K562 (cell line): ENCODE results near the gene PIEZO2. TPM values are rescaled to one million over a fixed set of nuclear protein-coding genes. Genes with fewer than 3 reads are reported as not detected.

Experiments used
- ATAC-seq: fragments of 200-7000 bp; cut with Tn5 transposase; 3 replicates; pipeline ENCODE4 v1.9.1; 2020; ENCODE audit warnings: moderate library complexity
- BruUV-seq: library from RNA; stranded (reverse); fragments of 400-500 nt; replicated peaks from 2 replicates; lab custom pipeline; 2021; lab: Mats Ljungman, UMichigan
- CTCF ChIA-PET: fragments of 300-600 bp; formaldehyde crosslinking; extraction: SDS; loops from one replicate; lab custom pipeline; 2021; ENCODE audit warnings: low intra/inter-chr PET ratio; lab: Yijun Ruan, JAX
- POLR2A ChIA-PET: fragments of 300-600, 350-650 bp; sonication (Branson Sonifier 250); formaldehyde crosslinking; extraction: SDS; loops from one replicate; lab custom pipeline; 2021; ENCODE audit warnings: antibody characterized with exemption, inconsistent platforms; lab: Yijun Ruan, JAX
- DNase-seq, 4 experiments: peaks; one replicate each; pipeline versions ENCODE4 v3.0.0 to v3.0.0-alpha.2; 2011 to 2018; ENCODE audit warnings: low spot score in 3 of 4, mixed read lengths in 3 of 4; ENCODE audit errors: extremely low read depth in 1 of 4
- FAIRE-seq: peaks from 2 replicates; lab custom pipeline; 2011; peaks lifted over from hg19 to GRCh38; lab: Jason Lieb, UNC
- H2AFZ ChIP-seq: 2 replicates; pipeline ENCODE4 v1.6.0; 2011; ENCODE audit warnings: low read depth, low read length, control low read depth, inconsistent platforms
- H3K27ac ChIP-seq: fragments of 200-600 bp; 3 replicates; pipeline ENCODE4 v1.8.0; 2011; ENCODE audit warnings: low read depth, mild to moderate bottlenecking, control low read depth, inconsistent platforms, low read length, moderate library complexity, mixed read lengths; ENCODE audit errors: extremely low read depth
- H3K27me3 ChIP-seq, 2 experiments: fragments of 300-600 bp in 1 of 2; 2 replicates in 1 of 2; 3 replicates in 1 of 2; pipeline versions ENCODE4 v1.6.0 to v1.8.0; 2011; ENCODE audit warnings: inconsistent platforms in 2 of 2, low read length in 2 of 2, mild to moderate bottlenecking in 1 of 2, mixed read lengths in 1 of 2, moderate library complexity in 1 of 2; ENCODE audit not compliant: control insufficient read depth in 2 of 2, insufficient read depth in 2 of 2
- H3K36me3 ChIP-seq: fragments of 300-600 bp; 3 replicates; pipeline ENCODE4 v1.8.0; 2011; ENCODE audit warnings: mild to moderate bottlenecking, low read length, inconsistent platforms; ENCODE audit not compliant: control insufficient read depth, insufficient read depth
- H3K4me1 ChIP-seq, 2 experiments: fragments of 200-600 bp in 1 of 2; replicated peaks in 1 of 2; 2 replicates in 1 of 2; 3 replicates in 1 of 2; pipeline versions ENCODE4 v1.5.1 to v1.8.0; 2011; ENCODE audit warnings: inconsistent platforms in 2 of 2, low read length in 2 of 2, mild to moderate bottlenecking in 1 of 2, mixed read lengths in 1 of 2, moderate library complexity in 1 of 2; ENCODE audit not compliant: control insufficient read depth in 2 of 2, insufficient read depth in 2 of 2
- H3K4me2 ChIP-seq: 2 replicates; pipeline ENCODE4 v1.6.1; 2011; ENCODE audit warnings: low read length, control low read depth, inconsistent platforms, mixed read lengths; ENCODE audit not compliant: insufficient read depth
- H3K4me3 ChIP-seq: fragments of 200-600 bp; sonication (generic), shearing (Covaris generic); 2 replicates; pipeline ENCODE4 v1.5.1; 2016; ENCODE audit warnings: control low read depth, inconsistent platforms
- H3K79me2 ChIP-seq: fragments of 200-600 bp; 3 replicates; pipeline ENCODE4 v1.8.0; 2011; ENCODE audit warnings: low read length, inconsistent platforms; ENCODE audit not compliant: control insufficient read depth, insufficient read depth
- H3K9ac ChIP-seq, 2 experiments: 2 replicates each; pipeline versions ENCODE4 v1.6.0 to v1.6.1; 2011; ENCODE audit warnings: low read depth in 2 of 2, low read length in 2 of 2, control low read depth in 1 of 2, inconsistent platforms in 1 of 2, mild to moderate bottlenecking in 1 of 2, mixed read lengths in 1 of 2; ENCODE audit not compliant: insufficient read depth in 1 of 2
- H3K9me1 ChIP-seq: one replicate; pipeline ENCODE4 v1.6.0; 2011; ENCODE audit warnings: inconsistent platforms, mild to moderate bottlenecking, low read length, moderate library complexity; ENCODE audit not compliant: control insufficient read depth, insufficient read depth
- H3K9me3 ChIP-seq: replicated peaks from 2 replicates; pipeline ENCODE4 v1.5.1; 2011; ENCODE audit warnings: low read depth, low read length, inconsistent platforms; ENCODE audit not compliant: control insufficient read depth, insufficient read depth
- H4K20me1 ChIP-seq: replicated peaks from 2 replicates; pipeline ENCODE4 v1.6.1; 2011; ENCODE audit warnings: low read length, inconsistent platforms, mixed read lengths; ENCODE audit not compliant: control insufficient read depth, insufficient read depth
- ESRRA ChIP-seq: fragments of 450-650 bp; IDR thresholded peaks from 2 replicates; pipeline ENCODE4 v1.6.1; 2014; ENCODE audit warnings: low read depth, mild to moderate bottlenecking, moderate library complexity, borderline replicate concordance
- ETV6 ChIP-seq, 3 experiments: fragments of 150-350 bp in 1 of 3; sonication (generic) in 1 of 3; formaldehyde crosslinking in 1 of 3; IDR thresholded peaks; 2 replicates each; pipeline versions ENCODE4 v1.6.1 to v1.8.0; 2014 to 2022; ENCODE audit warnings: borderline replicate concordance in 2 of 3, low read depth in 2 of 3, antibody characterized with exemption in 1 of 3, low read length in 1 of 3, mild to moderate bottlenecking in 1 of 3, missing genetic modification reagents in 1 of 3
- KDM5B ChIP-seq: fragments of 200-600 bp; sonication (generic); IDR thresholded peaks from 2 replicates; pipeline ENCODE4 v1.6.1; 2012; ENCODE audit warnings: low read depth, mild to moderate bottlenecking, moderate library complexity, low read length, control low read depth, inconsistent platforms; ENCODE audit not compliant: insufficient replicate concordance
- MYC ChIP-seq, 2 experiments: fragments of 250-450 bp in 1 of 2; sonication (Bioruptor Pico) in 1 of 2; IDR thresholded peaks; 2 replicates each; pipeline versions ENCODE4 v1.5.1 to v1.6.1; 2012 to 2021; ENCODE audit warnings: low read depth in 2 of 2, borderline replicate concordance in 1 of 2, improper control_type of control experiment in 1 of 2, low read length in 1 of 2, mild to moderate bottlenecking in 1 of 2, moderate library complexity in 1 of 2
- MYNN ChIP-seq, 2 experiments: sonication (generic); formaldehyde crosslinking in 1 of 2; IDR thresholded peaks; 2 replicates each; pipeline versions ENCODE4 v1.5.0 to v1.6.1; 2016 to 2020; ENCODE audit warnings: antibody characterized with exemption in 1 of 2, missing genetic modification reagents in 1 of 2
- NCOA1 ChIP-seq: fragments of 450-650 bp; IDR thresholded peaks from 2 replicates; pipeline ENCODE4 v1.6.1; 2016; ENCODE audit warnings: low read depth
- NFIX ChIP-seq: fragments of 250-450 bp; sonication (Bioruptor Pico); IDR thresholded peaks from 2 replicates; pipeline ENCODE4 v1.4.0; 2020; ENCODE audit warnings: low read depth, mild to moderate bottlenecking, moderate library complexity
- PHB ChIP-seq: fragments of 250-450 bp; sonication (Bioruptor Pico); IDR thresholded peaks from 2 replicates; pipeline ENCODE4 v1.5.0; 2021
- ZHX1 ChIP-seq: fragments of 150-350 bp; conservative IDR thresholded peaks from 2 replicates; pipeline ENCODE4 v1.6.1; 2014; ENCODE audit warnings: low read length
- ZNF165 ChIP-seq: fragments of 250-450 bp; sonication (Bioruptor Pico); IDR thresholded peaks from 2 replicates; pipeline ENCODE4 v1.4.0; 2020; ENCODE audit warnings: borderline replicate concordance
- ZNF263 ChIP-seq: sonication (generic); formaldehyde crosslinking; IDR thresholded peaks from 2 replicates; pipeline ENCODE4 v1.8.0; 2022; ENCODE audit warnings: mild to moderate bottlenecking, missing genetic modification reagents, borderline replicate concordance
- ZNF764 ChIP-seq: fragments of 250-450 bp; sonication (Bioruptor Pico); IDR thresholded peaks from 2 replicates; pipeline ENCODE4 v1.4.0; 2020; ENCODE audit warnings: low read depth, mild to moderate bottlenecking, moderate library complexity
- in situ Hi-C: fragments of 300-500 bp; cut with MboI; formaldehyde crosslinking; loops from 4 replicates; pipeline ENCODE4 v1.15.0; 2018; ENCODE audit warnings: inconsistent platforms, mixed read lengths
- intact Hi-C: fragments of 100-400 bp; cut with micrococcal nuclease; formaldehyde crosslinking; loops from 2 replicates; pipeline ENCODE4 v1.14.2; 2022
- polyA plus RNA-seq, 8 experiments: library from polyadenylated mRNA; depleted of rRNA in 4 of 8; stranded (reverse) in 5 of 8; unstranded in 3 of 8; fragments of >200 nt; fragmentation: Nextera tagmentation in 2 of 8; fragmentation: Illumina TruSeq in 1 of 8; extraction: Ambion mirVana in 2 of 8; extraction: Trizol in 1 of 8; gene quantifications; 2 replicates each; pipeline versions ENCODE4 v1.2.1 to v1.2.3, GENCODE V29; 2011 to 2014; ENCODE audit warnings: inconsistent platforms in 1 of 8, missing spikeins in 1 of 8
- total RNA-seq, 7 experiments: library from RNA; depleted of rRNA in 6 of 7; stranded (reverse); fragments of >200 nt in 6 of 7; fragmentation: Illumina TruSeq in 2 of 7; extraction: Trizol in 2 of 7; gene quantifications; 2 replicates each; pipeline versions ENCODE4 v1.2.1 to v1.2.3, GENCODE V29; 2011 to 2021; ENCODE audit warnings: low replicate concordance in 1 of 7

PIEZO2 gene
- total and polyA plus RNA-seq, 9 of the 15 experiments (the other 6 are each of a cell fraction or from before 2014, with no cell fraction given), result 0.54 to 4.1 (median 2.0) TPM

- no peaks in the 10 kb centered on the region for H3K4me1 ChIP-seq
- no peak overlapping the region for H3K4me3 ChIP-seq
- H3K4me2 ChIP-seq, result no peak overlapping the region
- ATAC-seq (no peak), FAIRE-seq (no peak), DNase-seq (no peak)
- H3K79me2 ChIP-seq, result no peaks in the 10 kb centered on the region
- no peaks in the 10 kb centered on the region for H3K9me1 ChIP-seq
- no TSS peak for BruUV-seq
- no peak overlapping the region for H3K27ac ChIP-seq
- intact Hi-C loops (no loop called here), in situ Hi-C loops (no loop called here)
- CTCF ChIA-PET, result no interaction called here
- POLR2A ChIA-PET, result interaction anchor here (1.1 kb wide), 1 partner anchor 13 kb away, joined by 3 read pairs; no protein-coding TSS in a partner anchor
- no peak overlapping the region for H2AFZ ChIP-seq
- H4K20me1 ChIP-seq, result no peaks in the 10 kb centered on the region
- TF ChIP-seq NFIX (CRISPR knock-in tag) (no peak), PHB (CRISPR knock-in tag) (no peak), ZNF764 (no peak), MYC (IDR thresholded peaks at IDR 0.05; ENCODE audit: low read depth, low read length) (no peak), MYC (CRISPR knock-in tag; IDR thresholded peaks at IDR 0.05; ENCODE audit: borderline replicate concordance, low read depth) (no peak), ZHX1 (no peak), ETV6 (IDR thresholded peaks at IDR 0.05; ENCODE audit: borderline replicate concordance in 1 of 2, low read depth in 2 of 2, low read length in 1 of 2) (no peak), ETV6 (CRISPR knock-in tag; IDR thresholded peaks at IDR 0.05; ENCODE audit: borderline replicate concordance) (no peak), MYNN (IDR thresholded peaks at IDR 0.05) (no peak), MYNN (CRISPR knock-in tag; IDR thresholded peaks at IDR 0.05) (no peak), ZNF263 (CRISPR knock-in tag) (no peak), NCOA1 (no peak), ZNF165 (CRISPR knock-in tag) (no peak), KDM5B (no peak), ESRRA (no peak)
- H3K9me3 ChIP-seq, result no peaks in the 10 kb centered on the region
- H3K9ac ChIP-seq, result no peak overlapping the region
- no peaks in the 10 kb centered on the region for H3K36me3 ChIP-seq
- peaks cover 27 to 34% of the 10 kb centered on the region in 2 experiments; a peak in 4 of 5 replicates for H3K27me3 ChIP-seq
These were observed 469.1 kb downstream of the PIEZO2 start for GRCh38 chr18:10680271-10680596.
